Nephron (organoid): ENCODE data around the gene ZNF121.
A peak's percentile ranks its signal among the peaks of the same experiment; 100 is the strongest.
"Not testable (repeated sequence)": the region's sequence is repeated elsewhere in the genome, so short reads cannot be mapped to it uniquely, and the experiment has no call there.

Experiments
- H3K27ac Mint-ChIP-seq, 3 experiments: 2 replicates each; pipeline ENCODE4 v1.8.0; 2020; ENCODE audit warnings: mixed read lengths in 3 of 3, mild to moderate bottlenecking in 2 of 3, moderate library complexity in 1 of 3
- H3K27me3 Mint-ChIP-seq: 2 replicates; pipeline ENCODE4 v1.8.0; 2021; ENCODE audit warnings: low read depth, mild to moderate bottlenecking, moderate library complexity, mixed read lengths
- H3K36me3 Mint-ChIP-seq: 2 replicates; pipeline ENCODE4 v1.8.0; 2020; ENCODE audit warnings: low read depth, mixed read lengths
- H3K4me1 Mint-ChIP-seq: 2 replicates; pipeline ENCODE4 v1.8.0; 2020; ENCODE audit warnings: mixed read lengths
- H3K4me3 Mint-ChIP-seq, 3 experiments: 2 replicates each; pipeline ENCODE4 v1.8.0; 2020; ENCODE audit warnings: mild to moderate bottlenecking in 3 of 3, mixed read lengths in 3 of 3, moderate library complexity in 2 of 3
- H3K9me3 Mint-ChIP-seq: 2 replicates; pipeline ENCODE4 v1.8.0; 2020; ENCODE audit warnings: mixed read lengths
- CTCF ChIP-seq, 3 experiments: fragments of 200-600 bp; sonication (generic); IDR thresholded peaks; one replicate each; pipeline ENCODE4 v1.5.0; 2021; ENCODE audit warnings: antibody characterized with exemption in 3 of 3; ENCODE audit not compliant: unreplicated experiment in 3 of 3

The ZNF121 gene

GRCh38 chr19:9615844-9616243, 31.5 kb upstream of the ZNF121 start:
- TF ChIP-seq CTCF (IDR thresholded peaks at IDR 0.05; ENCODE audit: unreplicated experiment in 3 of 3): no peak
- Mint-ChIP-seq H3K9me3 (peaks cover 38% of the 10 kb centered on the region), H3K36me3 (peaks cover 91% of the 10 kb centered on the region), H3K4me3 (no peak overlapping the region), H3K27ac (no peak overlapping the region), H3K4me1 (peaks cover 4% of the 10 kb centered on the region), H3K27me3 (no peaks in the 10 kb centered on the region)

- Mint-ChIP-seq H3K4me1 (no peaks in the 10 kb centered on the region), H3K27ac (no peak overlapping the region), H3K9me3 (peaks cover 63% of the 10 kb centered on the region), H3K36me3 (peaks cover 95% of the 10 kb centered on the region), H3K27me3 (no peaks in the 10 kb centered on the region), H3K4me3 (no peak overlapping the region)
- TF ChIP-seq CTCF (IDR thresholded peaks at IDR 0.05; ENCODE audit: unreplicated experiment in 3 of 3): no peak
These were observed 26.3 kb upstream of the ZNF121 start for GRCh38 chr19:9610484-9611113.

GRCh38 chr19:9608912-9609311, 24.6 kb upstream of the ZNF121 start:
- no peak for TF ChIP-seq CTCF (IDR thresholded peaks at IDR 0.05; ENCODE audit: unreplicated experiment in 3 of 3)
- H3K9me3 Mint-ChIP-seq: peaks cover 56% of the 10 kb centered on the region
- no peaks in the 10 kb centered on the region for H3K27me3 Mint-ChIP-seq
- H3K36me3 Mint-ChIP-seq: peaks cover 78% of the 10 kb centered on the region
- no peak overlapping the region for H3K27ac Mint-ChIP-seq
- H3K4me3 Mint-ChIP-seq: no peak overlapping the region
- H3K4me1 Mint-ChIP-seq: no peaks in the 10 kb centered on the region

- Mint-ChIP-seq H3K9me3 (peaks cover 15% of the 10 kb centered on the region), H3K27me3 (peaks cover 5% of the 10 kb centered on the region), H3K4me1 (no peaks in the 10 kb centered on the region), H3K27ac (no peak overlapping the region), H3K4me3 (no peak overlapping the region), H3K36me3 (peaks cover 4% of the 10 kb centered on the region)
- TF ChIP-seq CTCF (IDR thresholded peaks at IDR 0.05; ENCODE audit: unreplicated experiment in 3 of 3): no peak
These were observed 12.7 kb upstream of the ZNF121 start for GRCh38 chr19:9597027-9597426.

- peaks cover 4% of the 10 kb centered on the region for H3K4me1 Mint-ChIP-seq
- H3K27ac Mint-ChIP-seq: no peak overlapping the region
- H3K27me3 Mint-ChIP-seq: peaks cover 26% of the 10 kb centered on the region
- peak overlapping the region in 1 of 3 experiments; percentile 0 for H3K4me3 Mint-ChIP-seq
- TF ChIP-seq CTCF (IDR thresholded peaks at IDR 0.05; ENCODE audit: unreplicated experiment in 3 of 3): peak; percentile 60 to 69 (median 66)
- H3K36me3 Mint-ChIP-seq: peaks cover 17% of the 10 kb centered on the region
- H3K9me3 Mint-ChIP-seq: peaks cover 5% of the 10 kb centered on the region
These were observed 2.5 kb upstream of the ZNF121 start for GRCh38 chr19:9586764-9587163.

- peaks cover 63% of the 10 kb centered on the region for H3K36me3 Mint-ChIP-seq
- peak overlapping the region in 1 of 3 experiments; percentile 88 for H3K27ac Mint-ChIP-seq
- peak overlapping the region; percentile 79 to 88 (median 87) for H3K4me3 Mint-ChIP-seq
- H3K4me1 Mint-ChIP-seq, H3K27me3 Mint-ChIP-seq: not testable (repeated sequence)
- H3K9me3 Mint-ChIP-seq: peaks cover 42% of the 10 kb centered on the region
These were observed 2.1 kb downstream of the ZNF121 start for GRCh38 chr19:9582081-9582725.
